HCT116 (cell line): ENCODE measurements around the gene CAP2. TPM values are rescaled to one million over a fixed set of nuclear protein-coding genes. Genes with fewer than 3 reads are reported as not detected.

Experiments
- ATAC-seq: fragments of 200-7000 bp; cut with Tn5 transposase; 2 replicates; pipeline ENCODE4 v1.9.1; 2020; ENCODE audit warnings: mild to moderate bottlenecking, moderate library complexity
- BruUV-seq: library from RNA; stranded (reverse); fragments of 400-500 nt; replicated peaks from 2 replicates; lab custom pipeline; 2021; lab: Mats Ljungman, UMichigan
- CTCF ChIA-PET: fragments of 300-600 bp; sonication (Branson Sonifier 250); formaldehyde crosslinking; loops from one replicate; lab custom pipeline; 2021; ENCODE audit warnings: antibody characterized with exemption; lab: Charles Lee
- POLR2A ChIA-PET: fragments of 300-600, 350-600 bp; sonication (Branson Sonifier 250); formaldehyde crosslinking; loops from one replicate; lab custom pipeline; 2021; ENCODE audit warnings: antibody characterized with exemption; lab: Charles Lee
- RAD21 ChIA-PET, 2 experiments: fragments of 300-600 bp; sonication (Branson Sonifier 250); formaldehyde crosslinking; loops; one replicate each; lab custom pipeline; 2023; ENCODE audit warnings: low total read pairs in 2 of 2; ENCODE audit not compliant: uncharacterized antibody in 2 of 2, unreplicated experiment in 2 of 2, low non-redundant PET in 1 of 2; lab: Charles Lee
- DNase-seq: peaks from one replicate; pipeline ENCODE4 v3.0.0-alpha.2; 2010; ENCODE audit warnings: low read depth, low spot score
- H2AFZ ChIP-seq: fragments of 200-600 bp; shearing (Covaris generic), sonication (generic); 2 replicates; pipeline ENCODE4 v1.6.1; 2017; ENCODE audit warnings: low read depth, mixed run types, mixed read lengths, antibody characterized with exemption, low read length; ENCODE audit not compliant: poor library complexity, severe bottlenecking
- H3K27ac ChIP-seq: 2 replicates; pipeline ENCODE4 v1.5.1; 2012; ENCODE audit warnings: low read depth, low read length
- H3K27me3 ChIP-seq: fragments of 200-600 bp; sonication (generic); 2 replicates; pipeline ENCODE4 v1.6.1; 2016; ENCODE audit warnings: mixed run types, low read length, mixed read lengths; ENCODE audit not compliant: insufficient read depth
- H3K36me3 ChIP-seq, 2 experiments: fragments of 200-500 bp in 1 of 2; fragments of 200-600 bp in 1 of 2; sonication (Bioruptor generic) in 1 of 2; sonication (generic) in 1 of 2; 2 replicates each; pipeline versions ENCODE4 v1.5.1 to v1.6.1; 2014 to 2016; ENCODE audit warnings: low read length in 2 of 2, inconsistent platforms in 1 of 2, mixed read lengths in 1 of 2, mixed run types in 1 of 2; ENCODE audit not compliant: insufficient read depth in 2 of 2, control insufficient read depth in 1 of 2
- H3K4me1 ChIP-seq, 2 experiments: fragments of 200-600 bp in 1 of 2; sonication (generic) in 1 of 2; 2 replicates each; pipeline versions ENCODE4 v1.5.1 to v1.6.1; 2012 to 2017; ENCODE audit warnings: low read length in 2 of 2, inconsistent platforms in 1 of 2, mild to moderate bottlenecking in 1 of 2, mixed read lengths in 1 of 2, mixed run types in 1 of 2, moderate library complexity in 1 of 2; ENCODE audit not compliant: insufficient read depth in 2 of 2, control insufficient read depth in 1 of 2
- H3K4me2 ChIP-seq: fragments of 200-600 bp; sonication (generic); 2 replicates; pipeline ENCODE4 v1.6.1; 2017; ENCODE audit warnings: mixed run types, low read length, mixed read lengths
- H3K4me3 ChIP-seq, 2 experiments: fragments of 200-600 bp in 1 of 2; sonication (generic) in 1 of 2; replicated peaks in 1 of 2; 2 replicates each; pipeline ENCODE4 v1.5.1; 2011 to 2016; ENCODE audit warnings: low read length in 2 of 2, control low read depth in 1 of 2, low read depth in 1 of 2, mild to moderate bottlenecking in 1 of 2, mixed read lengths in 1 of 2, mixed run types in 1 of 2
- H3K79me2 ChIP-seq: fragments of 200-600 bp; sonication (generic); 2 replicates; pipeline ENCODE4 v1.6.1; 2017; ENCODE audit warnings: mild to moderate bottlenecking, mixed run types, low read length, moderate library complexity, mixed read lengths; ENCODE audit not compliant: insufficient read depth
- H3K9ac ChIP-seq: fragments of 200-600 bp; sonication (generic); 2 replicates; pipeline ENCODE4 v1.6.1; 2016; ENCODE audit warnings: low read length, mixed read lengths
- H3K9me2 ChIP-seq: fragments of 200-600 bp; sonication (generic), shearing (Covaris generic); 2 replicates; pipeline ENCODE4 v1.6.1; 2017; ENCODE audit warnings: mixed run types, mild to moderate bottlenecking, moderate library complexity; ENCODE audit not compliant: insufficient read depth
- H3K9me3 ChIP-seq, 2 experiments: fragments of 200-500 bp in 1 of 2; fragments of 200-600 bp in 1 of 2; sonication (Bioruptor generic) in 1 of 2; sonication (generic) in 1 of 2; 2 replicates each; pipeline ENCODE4 v1.6.1; 2014 to 2017; ENCODE audit warnings: low read length in 2 of 2, mixed read lengths in 2 of 2, inconsistent platforms in 1 of 2, low read depth in 1 of 2, mild to moderate bottlenecking in 1 of 2, mixed run types in 1 of 2, moderate library complexity in 1 of 2; ENCODE audit not compliant: control insufficient read depth in 1 of 2, insufficient read depth in 1 of 2
- H4K20me1 ChIP-seq: fragments of 200-600 bp; sonication (generic), shearing (Covaris generic); 2 replicates; pipeline ENCODE4 v1.6.1; 2017; ENCODE audit warnings: mixed run types, mild to moderate bottlenecking, moderate library complexity; ENCODE audit not compliant: insufficient read depth
- CEBPB ChIP-seq: IDR thresholded peaks from 2 replicates; pipeline ENCODE4 v1.6.1; 2012; ENCODE audit warnings: low read depth
- EGR1 ChIP-seq: IDR thresholded peaks from 2 replicates; pipeline ENCODE4 v1.6.1; 2012; ENCODE audit warnings: low read depth
- EZH2 ChIP-seq: fragments of 200-600 bp; sonication (generic); IDR thresholded peaks from 2 replicates; pipeline ENCODE4 v1.6.1; 2017; ENCODE audit warnings: antibody characterized with exemption, mixed run types
- FOSL1 ChIP-seq: IDR thresholded peaks from 2 replicates; pipeline ENCODE4 v1.6.1; 2012; ENCODE audit warnings: low read depth
- RAD21 ChIP-seq: IDR thresholded peaks from 2 replicates; pipeline ENCODE4 v1.6.1; 2012; ENCODE audit warnings: low read depth, mild to moderate bottlenecking
- SP1 ChIP-seq: IDR thresholded peaks from 2 replicates; pipeline ENCODE4 v1.6.1; 2012; ENCODE audit warnings: low read depth
- ZBTB33 ChIP-seq: IDR thresholded peaks from 2 replicates; pipeline ENCODE4 v1.6.1; 2011; ENCODE audit warnings: mild to moderate bottlenecking, low read length, moderate library complexity; ENCODE audit not compliant: insufficient replicate concordance; ENCODE audit errors: extremely low read depth
- ZNF274 ChIP-seq: fragments of 200-500 bp; sonication (Bioruptor generic); IDR thresholded peaks from 2 replicates; pipeline ENCODE4 v1.6.1; 2014; ENCODE audit warnings: mild to moderate bottlenecking, low read depth, low read length, inconsistent platforms
- intact Hi-C: fragments of 100-400 bp; cut with micrococcal nuclease; formaldehyde crosslinking; loops from 2 replicates; pipeline ENCODE4 v1.10.0; 2022
- total RNA-seq: library from RNA; stranded (reverse); gene quantifications from one replicate; pipeline ENCODE4 v1.2.1, GENCODE V29; 2021; ENCODE audit not compliant: unreplicated experiment
- TF ChIP-seq, protein P1 (sequence below): IDR thresholded peaks from 2 replicates; pipeline ENCODE4 v1.6.1; 2012

CAP2 gene
- total RNA-seq, 1 experiment from 2014 or later, result 3.8 TPM

- no peak for ATAC-seq
Observed at GRCh38 chr6:17484201-17484849, 90.9 kb downstream of the CAP2 start.

More at GRCh38 chr6:17484201-17484849, 90.9 kb downstream of the CAP2 start:
- Histone ChIP-seq H3K9ac (no peak overlapping the region), H3K9me3 (no peaks in the 10 kb centered on the region), H4K20me1 (no peaks in the 10 kb centered on the region), H3K27ac (no peak overlapping the region), H3K27me3 (no peaks in the 10 kb centered on the region), H3K36me3 (no peaks in the 10 kb centered on the region), H3K4me2 (no peak overlapping the region), H2AFZ (no peak overlapping the region), H3K4me1 (no peaks in the 10 kb centered on the region), H3K9me2 (no peaks in the 10 kb centered on the region), H3K79me2 (no peaks in the 10 kb centered on the region), H3K4me3 (no peak overlapping the region)
- intact Hi-C loops, result no loop called here
- CTCF ChIA-PET, result no interaction called here
- POLR2A ChIA-PET, result no interaction called here
- TF ChIP-seq SP1, result no peak
- no peak for TF ChIP-seq FOSL1
- TF ChIP-seq, protein P1, sequence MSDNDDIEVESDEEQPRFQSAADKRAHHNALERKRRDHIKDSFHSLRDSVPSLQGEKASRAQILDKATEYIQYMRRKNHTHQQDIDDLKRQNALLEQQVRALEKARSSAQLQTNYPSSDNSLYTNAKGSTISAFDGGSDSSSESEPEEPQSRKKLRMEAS, result no peak
- TF ChIP-seq ZNF274, result no peak
- TF ChIP-seq EGR1, result no peak
- no peak for TF ChIP-seq ZBTB33
- TF ChIP-seq RAD21, result no peak
- TF ChIP-seq EZH2, result no peak
- no peak for TF ChIP-seq CEBPB
- BruUV-seq, result no TSS peak
- RAD21 ChIA-PET, result no interaction called here
- DNase-seq, result no peak
